LNCAP (cell line): Measurements from ENCODE around the gene CCDC83.

Experiments used
- CTCF ChIP-seq: fragments of 450-650 bp; IDR thresholded peaks from 2 replicates; pipeline ENCODE4 v1.5.1; 2017; ENCODE audit warnings: mild to moderate bottlenecking

Gene CCDC83

GRCh38 chr11:85875505-85875904, 20.3 kb downstream of the CCDC83 start:
- no peak for TF ChIP-seq CTCF

- TF ChIP-seq CTCF, result no peak
These were observed 29.4 kb downstream of the CCDC83 start for GRCh38 chr11:85884581-85885021.

GRCh38 chr11:85886089-85887056, 31.2 kb downstream of the CCDC83 start:
- no peak for TF ChIP-seq CTCF

GRCh38 chr11:85889108-85889507, 33.9 kb downstream of the CCDC83 start:
- TF ChIP-seq CTCF, result no peak

GRCh38 chr11:85889676-85890579, 34.7 kb downstream of the CCDC83 start:
- TF ChIP-seq CTCF, result no peak

- no peak for TF ChIP-seq CTCF
These were observed 38.2 kb downstream of the CCDC83 start for GRCh38 chr11:85893395-85893794.

GRCh38 chr11:85896876-85897275, 41.7 kb downstream of the CCDC83 start:
- no peak for TF ChIP-seq CTCF
